ENCODE measurements around the gene CCDC71L. TPM values are rescaled to one million over a fixed set of nuclear protein-coding genes. Genes with fewer than 3 reads are reported as not detected.
A peak's percentile ranks its signal among the peaks of the same experiment; 100 is the strongest.
"Not testable (repeated sequence)": the region's sequence is repeated elsewhere in the genome, so short reads cannot be mapped to it uniquely, and the experiment has no call there.

CCDC71L gene
- total RNA-seq, result 100 to 1,000 TPM in 2 of 4 donors, 10 to 100 TPM in 2; 43.5 to 318 (median 153) TPM

DNA sequence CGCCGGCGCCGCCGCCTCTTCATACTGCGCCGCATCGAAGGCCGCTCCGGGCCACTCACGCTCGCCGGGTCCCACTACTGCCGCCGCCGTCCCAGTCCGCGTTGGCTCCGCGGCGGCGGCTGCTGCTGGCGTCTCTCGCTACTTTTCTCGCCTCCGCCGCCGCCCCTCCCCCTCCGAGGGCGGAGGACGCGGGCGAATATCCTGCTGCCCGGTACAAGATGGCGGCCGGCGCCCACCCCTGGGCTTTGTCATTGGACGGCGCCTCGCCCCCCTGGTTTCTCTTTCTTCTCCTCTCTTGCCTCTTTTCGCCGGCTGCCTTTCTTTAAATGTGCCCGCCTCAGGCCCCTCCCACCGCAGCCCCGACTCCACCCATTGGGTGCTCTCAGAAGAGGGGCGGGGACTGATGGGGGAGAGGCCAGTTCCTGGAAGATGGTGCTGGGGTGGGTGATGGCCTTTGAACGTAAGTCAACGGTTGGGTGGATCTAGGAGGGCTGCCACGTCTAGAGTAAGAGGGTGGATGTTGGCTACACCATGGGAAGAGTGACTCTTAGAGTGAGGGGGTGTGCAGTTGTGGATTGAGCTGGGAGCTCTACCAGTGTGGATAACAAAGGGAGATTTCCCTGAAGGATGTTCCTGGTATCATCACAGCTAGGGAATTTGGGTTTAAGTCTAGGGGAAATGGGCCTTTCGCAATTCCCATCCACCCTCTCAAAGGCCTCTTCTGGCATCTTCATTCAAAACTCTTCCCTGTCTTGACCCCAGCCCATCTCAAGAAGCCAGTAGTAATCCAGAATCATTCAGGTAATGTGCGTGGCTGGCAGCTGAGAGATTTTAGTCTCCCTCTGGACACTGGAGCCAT is at the start of gene CCDC71L:
Gene CCDC71L (minus strand): TSS at position 297 of the 859 bp plus-strand sequence. CDS start 262 bp downstream, at position 35.
- DNase-seq (ENCODE audit: low spot score) (peak; percentile 89), ATAC-seq (ENCODE audit: low FRiP score) (peak; percentile 96)
- TF ChIP-seq, protein P1, sequence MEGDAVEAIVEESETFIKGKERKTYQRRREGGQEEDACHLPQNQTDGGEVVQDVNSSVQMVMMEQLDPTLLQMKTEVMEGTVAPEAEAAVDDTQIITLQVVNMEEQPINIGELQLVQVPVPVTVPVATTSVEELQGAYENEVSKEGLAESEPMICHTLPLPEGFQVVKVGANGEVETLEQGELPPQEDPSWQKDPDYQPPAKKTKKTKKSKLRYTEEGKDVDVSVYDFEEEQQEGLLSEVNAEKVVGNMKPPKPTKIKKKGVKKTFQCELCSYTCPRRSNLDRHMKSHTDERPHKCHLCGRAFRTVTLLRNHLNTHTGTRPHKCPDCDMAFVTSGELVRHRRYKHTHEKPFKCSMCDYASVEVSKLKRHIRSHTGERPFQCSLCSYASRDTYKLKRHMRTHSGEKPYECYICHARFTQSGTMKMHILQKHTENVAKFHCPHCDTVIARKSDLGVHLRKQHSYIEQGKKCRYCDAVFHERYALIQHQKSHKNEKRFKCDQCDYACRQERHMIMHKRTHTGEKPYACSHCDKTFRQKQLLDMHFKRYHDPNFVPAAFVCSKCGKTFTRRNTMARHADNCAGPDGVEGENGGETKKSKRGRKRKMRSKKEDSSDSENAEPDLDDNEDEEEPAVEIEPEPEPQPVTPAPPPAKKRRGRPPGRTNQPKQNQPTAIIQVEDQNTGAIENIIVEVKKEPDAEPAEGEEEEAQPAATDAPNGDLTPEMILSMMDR (IDR thresholded peaks at IDR 0.05), result no peak

DNA sequence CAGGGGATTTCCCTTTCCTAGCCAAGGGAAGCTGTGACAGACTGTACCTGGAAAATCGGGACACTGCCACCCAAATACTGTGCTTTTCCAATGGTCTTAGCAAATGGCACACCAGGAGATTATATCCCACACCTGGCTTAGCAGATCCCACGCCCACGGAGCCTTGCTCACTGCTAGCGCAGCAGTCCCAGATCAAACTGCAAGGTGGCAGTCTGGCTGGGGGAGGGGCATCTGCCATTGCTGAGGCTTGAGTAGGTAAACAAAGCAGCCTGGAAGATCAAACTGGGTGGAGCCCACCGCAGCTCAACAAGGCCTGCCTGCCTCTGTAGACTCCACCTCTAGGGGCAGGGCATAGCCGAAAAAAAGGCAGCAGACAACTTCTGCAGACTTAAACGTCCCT is 48.6 kb upstream of the CCDC71L start:
- not testable (repeated sequence) for DNase-seq (ENCODE audit: low spot score); ATAC-seq (ENCODE audit: low FRiP score)

DNA sequence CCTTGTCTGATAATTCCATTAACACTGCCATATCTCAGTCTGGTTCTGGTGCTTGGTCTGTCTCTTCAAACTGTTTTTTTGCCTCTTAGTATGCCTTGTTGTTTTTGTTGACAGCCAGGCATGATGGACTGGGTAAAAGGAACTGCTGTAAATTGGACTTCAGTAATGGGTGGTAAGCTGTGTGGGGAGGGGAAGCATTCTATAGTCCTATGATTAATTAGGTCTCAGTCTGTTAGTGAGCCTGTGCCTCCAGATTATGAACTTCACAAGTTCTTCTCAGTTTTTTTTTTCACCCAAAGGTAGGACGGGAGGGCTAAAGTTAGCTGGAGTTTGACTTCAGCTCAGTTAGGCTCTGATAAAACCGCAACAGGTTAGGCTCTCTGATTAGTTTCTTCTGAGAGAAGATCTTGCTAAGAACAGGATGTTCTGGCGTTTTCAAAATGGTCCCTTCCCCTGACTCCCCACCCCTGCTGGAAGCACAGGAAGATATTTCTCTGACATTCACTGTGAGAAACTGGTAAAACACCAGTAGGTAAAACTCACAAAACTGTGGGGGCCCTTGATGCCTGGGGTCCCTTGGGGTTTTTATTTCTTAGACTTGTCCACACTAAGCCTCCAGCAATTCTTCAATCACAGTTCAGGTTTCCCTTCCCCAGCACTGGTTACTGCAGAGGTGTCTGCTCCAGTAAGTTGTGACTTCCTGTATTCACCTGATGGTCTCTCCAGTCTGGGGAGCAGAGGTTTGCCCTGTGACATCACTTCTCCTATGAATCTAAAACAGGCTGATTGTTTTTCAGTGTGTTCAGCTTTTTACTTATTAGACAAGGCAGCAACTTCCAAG is 43.3 kb upstream of the CCDC71L start:
- TF ChIP-seq, protein P1 (IDR thresholded peaks at IDR 0.05), result no peak
- ATAC-seq (ENCODE audit: low FRiP score) (no peak), DNase-seq (ENCODE audit: low spot score) (no peak)

DNA sequence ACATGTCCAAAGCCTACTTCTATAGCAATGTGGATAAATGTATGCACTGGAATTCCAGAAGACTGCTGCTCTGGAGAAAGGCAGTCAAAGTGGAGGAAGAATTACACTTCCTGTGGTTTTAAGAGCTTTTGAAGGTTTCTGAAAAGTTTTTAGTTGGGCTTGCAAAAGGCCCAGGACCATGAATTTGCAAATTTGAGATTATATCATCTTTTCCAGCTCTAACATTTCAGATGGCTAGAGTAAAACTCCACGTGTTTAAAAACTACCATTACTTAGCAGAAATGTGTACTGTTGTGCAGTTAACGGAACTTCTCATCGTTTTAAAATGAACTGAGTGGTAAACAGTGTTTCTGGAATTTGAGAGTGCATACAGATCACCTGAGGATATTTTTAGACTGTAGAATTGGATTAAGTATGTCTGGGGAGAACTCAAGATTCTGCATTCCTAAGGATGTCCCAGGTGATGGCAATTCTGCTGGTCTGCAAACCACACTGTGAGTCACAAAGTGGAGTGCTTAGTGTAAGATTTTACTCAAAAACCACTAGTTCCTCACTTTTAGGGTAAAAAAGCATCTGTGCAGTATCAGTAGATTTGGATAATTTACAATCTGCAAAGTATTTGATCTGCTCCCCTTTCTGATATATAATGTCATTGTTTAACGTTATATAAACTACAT is 32.9 kb upstream of the CCDC71L start:
- ATAC-seq (ENCODE audit: low FRiP score) (no peak), DNase-seq (ENCODE audit: low spot score) (no peak)
- TF ChIP-seq, protein P1 (IDR thresholded peaks at IDR 0.05), result no peak

DNA sequence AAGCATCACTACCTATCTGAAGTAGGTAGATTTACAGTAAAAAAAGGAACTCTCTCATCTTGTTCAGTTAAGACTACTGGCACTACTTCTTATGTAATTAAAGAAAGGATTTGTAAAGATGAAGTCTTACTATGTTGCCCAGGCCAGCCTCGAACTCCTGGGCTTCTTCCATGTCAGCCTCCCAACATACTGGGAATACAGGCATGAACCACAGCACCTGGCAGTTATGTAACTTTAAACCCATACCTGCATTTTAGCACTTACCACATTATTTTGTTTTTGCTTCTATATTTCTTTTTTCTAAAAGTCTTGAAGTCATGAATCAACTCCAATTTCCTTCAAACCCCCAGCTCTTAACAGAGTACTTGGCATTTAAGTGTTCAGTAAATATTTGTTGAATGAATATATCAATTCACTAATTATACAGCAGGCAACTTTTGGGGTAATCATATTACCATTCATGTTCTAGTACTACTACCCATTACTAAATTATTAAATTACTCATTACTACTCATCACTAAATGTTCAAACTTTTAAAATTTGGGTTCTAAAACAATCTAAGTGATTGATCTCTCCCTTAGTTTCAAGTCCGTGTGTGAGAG is 31.6 kb upstream of the CCDC71L start:
- DNase-seq (ENCODE audit: low spot score) (no peak), ATAC-seq (ENCODE audit: low FRiP score) (no peak)
- TF ChIP-seq, protein P1 (IDR thresholded peaks at IDR 0.05), result no peak

DNA sequence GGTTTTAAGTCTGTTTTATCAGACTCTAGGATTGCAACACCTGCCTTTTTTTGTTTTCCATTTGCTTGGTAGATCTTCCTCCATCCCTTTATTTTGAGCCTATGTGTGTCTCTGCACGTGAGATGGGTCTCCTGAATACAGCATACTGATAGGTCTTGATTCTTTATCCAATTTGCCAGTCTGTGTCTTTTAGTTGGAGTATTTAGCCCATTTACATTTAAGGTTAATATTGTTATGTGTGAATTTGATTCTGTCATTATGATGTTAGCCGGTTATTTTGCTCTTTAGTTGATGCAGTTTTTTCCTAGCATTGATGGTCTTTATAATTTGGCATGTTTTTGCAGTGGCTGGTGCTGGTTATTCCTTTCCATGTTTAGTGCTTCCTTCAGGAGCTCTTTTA is 27.2 kb upstream of the CCDC71L start:
- ATAC-seq (ENCODE audit: low FRiP score); DNase-seq (ENCODE audit: low spot score): not testable (repeated sequence)

DNA sequence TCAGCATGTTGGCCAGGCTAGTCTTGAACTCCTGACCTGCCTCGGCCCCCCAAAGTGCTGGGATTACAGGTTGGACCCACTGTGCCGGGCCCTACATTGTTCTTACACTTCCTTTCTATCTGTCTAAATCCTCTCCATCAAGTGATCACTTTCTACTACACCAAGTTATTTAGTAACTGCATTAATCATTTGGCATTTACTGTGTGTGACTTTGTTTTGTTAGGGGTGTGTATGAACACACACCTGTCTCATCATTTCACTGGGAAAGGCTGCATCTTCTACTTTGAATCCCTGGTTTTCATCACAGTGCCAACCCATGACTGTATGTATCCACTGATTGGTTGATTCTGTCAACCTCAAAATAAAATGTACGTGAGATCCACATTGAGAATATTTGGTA is 23.0 kb upstream of the CCDC71L start:
- ATAC-seq (ENCODE audit: low FRiP score) (no peak), DNase-seq (ENCODE audit: low spot score) (no peak)
- TF ChIP-seq, protein P1 (IDR thresholded peaks at IDR 0.05), result no peak
